Left forelimb (tissue), 1 donor: Measurements from ENCODE around the gene ADAMTSL1.

Experiments used
- DNase-seq: peaks from one replicate; pipeline ENCODE4 v3.0.0-alpha.2; 2018; ENCODE audit warnings: low spot score

ADAMTSL1 gene

GRCh38 chr9:18776836-18777820 is 303.2 kb downstream of the ADAMTSL1 start:
- no peak for DNase-seq

- DNase-seq, result no peak
Observed at GRCh38 chr9:18778147-18778546, 304.2 kb downstream of the ADAMTSL1 start.

GRCh38 chr9:18778846-18779245 is 304.9 kb downstream of the ADAMTSL1 start:
- DNase-seq, result no peak

DNA sequence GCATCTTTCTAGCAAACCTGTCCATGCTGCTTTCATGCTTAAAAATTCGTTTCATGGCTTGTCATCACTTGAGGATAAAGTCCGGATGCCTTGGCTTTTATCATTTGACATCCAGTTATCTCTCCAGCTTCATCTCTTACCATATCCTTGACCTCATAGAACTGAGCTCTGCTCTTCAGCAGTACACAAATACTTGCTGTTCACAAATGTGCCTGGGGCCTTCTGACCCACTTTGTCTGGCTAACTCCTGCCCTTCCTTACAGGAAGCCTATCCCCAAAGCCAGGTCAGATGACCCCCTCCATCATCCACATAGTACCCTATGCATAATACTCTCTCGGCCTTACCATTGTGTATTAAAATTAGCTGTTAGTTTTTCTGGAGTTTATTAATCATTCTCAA is 310.0 kb downstream of the ADAMTSL1 start:
- DNase-seq, result no peak

GRCh38 chr9:18785604-18786003 is 311.7 kb downstream of the ADAMTSL1 start:
- DNase-seq, result no peak

DNA sequence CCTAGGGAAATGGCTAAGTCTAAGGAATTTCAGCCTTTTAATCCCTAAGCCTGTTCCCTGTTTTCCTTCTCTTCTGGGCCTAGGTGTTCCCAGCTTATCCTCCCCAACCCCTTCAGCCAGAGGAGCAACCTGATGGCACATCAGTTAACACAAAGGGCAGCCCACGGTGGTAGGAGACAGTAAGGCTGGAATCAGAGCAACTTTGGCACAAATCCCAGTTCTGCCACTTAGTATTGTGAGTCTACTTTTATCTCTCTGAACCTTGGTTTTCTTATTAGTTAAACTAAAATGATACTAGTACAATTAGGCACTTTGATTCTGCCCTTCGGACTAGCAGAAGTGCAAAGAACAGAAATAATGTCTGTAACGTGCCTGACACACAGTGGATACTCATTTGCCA is 312.2 kb downstream of the ADAMTSL1 start:
- DNase-seq, result no peak

DNA sequence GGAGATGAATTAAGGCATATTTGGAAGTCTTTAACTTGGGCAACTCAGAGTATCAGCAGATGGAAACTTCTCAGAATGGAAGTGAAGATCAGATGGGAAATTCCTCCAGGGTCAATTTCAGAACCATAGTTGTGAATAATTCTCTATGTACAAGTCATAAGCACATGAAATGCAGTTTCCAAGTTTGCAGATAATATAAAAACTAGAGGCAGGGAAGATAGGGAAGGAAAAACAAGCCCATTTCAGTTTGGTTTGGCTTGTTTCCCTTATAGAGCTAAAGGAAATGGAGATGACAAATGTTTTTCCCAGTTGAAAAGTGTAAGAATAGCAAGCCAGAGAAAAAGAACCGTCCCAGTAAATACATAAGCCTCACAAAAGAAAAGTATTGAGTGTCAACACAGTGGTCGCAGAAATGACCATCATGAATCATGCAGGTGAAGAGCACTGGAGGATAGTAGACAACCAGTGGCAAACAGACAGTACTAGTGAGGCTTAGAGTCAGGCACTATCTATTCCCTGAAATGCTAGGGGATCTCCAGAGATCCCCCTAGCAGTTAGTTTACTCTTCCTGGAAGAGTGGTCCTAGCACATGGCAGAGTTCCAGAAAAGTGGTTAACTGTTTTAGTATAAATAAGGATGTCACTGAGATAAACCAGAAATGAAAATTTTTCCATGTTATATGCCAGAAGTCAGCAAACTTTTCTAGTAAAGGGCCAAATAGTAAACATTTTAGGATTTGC is 313.1 kb downstream of the ADAMTSL1 start:
- no peak for DNase-seq

DNA sequence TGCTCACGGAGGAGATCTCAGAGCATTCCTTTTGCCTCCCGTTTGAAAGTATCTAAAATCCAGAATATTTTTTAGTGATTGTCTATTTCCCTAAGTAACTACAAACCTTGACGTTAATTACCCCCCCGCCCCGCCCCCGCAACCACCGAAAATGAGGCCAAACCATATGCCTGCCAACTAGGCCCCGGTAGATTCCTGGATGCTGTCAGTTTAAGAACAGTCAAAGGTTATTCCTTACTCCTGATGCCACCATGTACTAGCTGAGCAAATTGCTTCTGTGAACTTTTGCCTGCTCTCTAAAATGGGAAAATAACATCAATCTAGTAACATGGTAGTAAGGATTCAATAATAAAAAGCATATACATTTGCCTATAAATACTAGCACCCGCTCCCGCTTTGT is 314.3 kb downstream of the ADAMTSL1 start:
- DNase-seq, result no peak

DNA sequence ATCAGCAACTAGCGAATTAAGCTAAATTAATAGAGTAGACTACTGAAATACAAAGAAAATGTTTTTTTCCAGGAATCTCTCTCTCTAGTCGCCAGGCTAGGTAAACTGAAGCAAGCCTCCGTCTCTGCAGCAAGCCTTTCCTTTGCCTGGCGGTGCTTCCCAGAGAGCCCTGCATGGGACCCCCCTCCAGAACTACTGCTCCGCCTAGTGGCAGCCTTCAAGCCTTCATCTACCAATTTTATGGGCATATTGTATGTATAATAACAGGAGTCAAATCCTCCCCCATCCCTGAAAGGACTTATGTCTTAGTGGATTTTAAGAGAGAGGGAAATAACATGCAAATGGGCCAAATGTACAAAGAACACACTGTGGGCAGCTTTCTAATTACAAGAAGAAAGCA is 317.1 kb downstream of the ADAMTSL1 start:
- DNase-seq, result no peak

DNA sequence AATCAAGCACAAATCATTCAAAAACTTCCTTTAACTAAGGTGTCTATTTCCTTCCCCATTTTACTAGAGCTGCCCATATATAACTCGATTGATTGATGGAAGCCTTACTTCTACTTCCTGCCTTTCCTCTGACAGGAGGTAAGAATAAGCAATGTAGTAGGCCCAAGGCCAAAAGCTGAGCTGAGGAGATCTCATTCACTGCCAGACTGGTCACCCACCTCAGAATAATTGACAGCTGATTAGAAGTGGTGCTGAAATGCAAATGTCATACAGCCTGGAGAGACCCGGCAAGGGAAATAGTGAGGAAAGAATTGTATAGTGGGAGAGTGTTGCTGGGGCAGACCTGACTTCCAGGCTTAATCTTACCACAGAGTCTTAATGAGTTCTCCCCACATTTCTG is 319.2 kb downstream of the ADAMTSL1 start:
- no peak for DNase-seq

- DNase-seq, result no peak
Observed at GRCh38 chr9:18795947-18796671, 322.2 kb downstream of the ADAMTSL1 start.

DNA sequence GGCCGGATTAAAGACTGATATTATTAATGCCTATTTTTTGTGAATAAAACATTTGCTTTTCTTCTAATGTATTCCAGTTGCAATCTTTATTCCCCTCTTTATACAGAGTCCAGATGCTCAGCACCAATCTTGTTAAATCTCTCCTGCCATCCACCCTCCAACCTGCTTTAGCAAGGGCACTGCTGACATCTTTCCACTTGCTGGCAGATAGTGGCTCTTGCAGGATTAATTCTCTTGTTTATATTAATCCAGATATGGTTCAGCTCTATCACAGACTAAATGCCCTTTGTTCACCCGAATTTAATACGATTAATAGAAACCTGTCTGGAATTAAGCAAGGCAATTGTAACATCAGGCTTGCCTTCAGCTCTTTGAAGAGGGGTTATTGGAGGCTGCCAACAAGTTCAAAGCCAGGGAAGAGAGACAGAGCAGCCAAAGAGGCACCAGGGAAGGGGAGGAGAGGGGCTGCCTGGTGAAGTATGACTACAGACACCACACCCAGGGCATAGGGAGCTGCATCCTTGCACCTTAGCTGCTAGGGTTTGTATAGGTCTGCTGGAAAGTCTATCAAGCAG is 322.8 kb downstream of the ADAMTSL1 start:
- no peak for DNase-seq

GRCh38 chr9:18798106-18798505 is 324.2 kb downstream of the ADAMTSL1 start:
- no peak for DNase-seq

GRCh38 chr9:18798508-18799290 is 324.7 kb downstream of the ADAMTSL1 start:
- no peak for DNase-seq

DNA sequence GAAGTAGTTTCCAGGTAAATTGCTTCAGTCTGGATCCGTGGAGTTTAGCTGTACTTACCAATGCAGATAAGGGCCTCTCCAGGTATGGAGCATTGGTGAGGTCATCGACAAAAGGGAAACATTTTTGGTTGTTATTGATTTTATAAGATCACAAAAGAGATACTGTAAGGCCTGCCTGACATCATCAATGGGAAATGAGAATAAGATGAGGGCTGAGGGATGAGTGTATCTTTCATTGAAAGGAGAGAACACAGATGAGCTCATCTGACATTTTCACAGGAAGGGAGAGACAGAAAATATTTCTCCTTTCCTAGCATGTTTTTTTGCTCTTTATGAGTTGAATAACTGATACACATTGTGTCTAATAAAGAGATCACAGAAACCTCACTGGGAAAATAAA is 325.5 kb downstream of the ADAMTSL1 start:
- DNase-seq, result no peak

GRCh38 chr9:18800579-18800978 is 326.6 kb downstream of the ADAMTSL1 start:
- DNase-seq, result no peak

DNA sequence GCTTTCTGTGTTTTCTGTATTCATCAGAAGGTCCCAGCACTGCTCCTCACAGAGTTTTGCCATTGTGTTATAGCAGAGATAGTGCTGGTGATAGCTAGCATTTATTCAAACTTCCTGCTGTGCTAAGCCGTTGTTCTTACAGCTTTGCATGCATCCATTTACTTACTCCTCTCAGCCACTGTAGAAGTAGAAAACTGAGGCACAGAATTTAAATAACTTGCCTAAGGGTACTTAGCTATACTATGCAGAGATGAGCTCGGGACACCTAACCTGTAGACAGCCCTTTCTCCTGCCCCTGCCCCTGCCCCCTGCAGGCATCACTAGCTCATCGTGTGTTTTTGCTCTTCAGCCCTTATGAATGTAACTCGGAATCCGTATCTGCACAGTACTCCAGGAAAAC is 331.4 kb downstream of the ADAMTSL1 start:
- DNase-seq, result no peak

DNA sequence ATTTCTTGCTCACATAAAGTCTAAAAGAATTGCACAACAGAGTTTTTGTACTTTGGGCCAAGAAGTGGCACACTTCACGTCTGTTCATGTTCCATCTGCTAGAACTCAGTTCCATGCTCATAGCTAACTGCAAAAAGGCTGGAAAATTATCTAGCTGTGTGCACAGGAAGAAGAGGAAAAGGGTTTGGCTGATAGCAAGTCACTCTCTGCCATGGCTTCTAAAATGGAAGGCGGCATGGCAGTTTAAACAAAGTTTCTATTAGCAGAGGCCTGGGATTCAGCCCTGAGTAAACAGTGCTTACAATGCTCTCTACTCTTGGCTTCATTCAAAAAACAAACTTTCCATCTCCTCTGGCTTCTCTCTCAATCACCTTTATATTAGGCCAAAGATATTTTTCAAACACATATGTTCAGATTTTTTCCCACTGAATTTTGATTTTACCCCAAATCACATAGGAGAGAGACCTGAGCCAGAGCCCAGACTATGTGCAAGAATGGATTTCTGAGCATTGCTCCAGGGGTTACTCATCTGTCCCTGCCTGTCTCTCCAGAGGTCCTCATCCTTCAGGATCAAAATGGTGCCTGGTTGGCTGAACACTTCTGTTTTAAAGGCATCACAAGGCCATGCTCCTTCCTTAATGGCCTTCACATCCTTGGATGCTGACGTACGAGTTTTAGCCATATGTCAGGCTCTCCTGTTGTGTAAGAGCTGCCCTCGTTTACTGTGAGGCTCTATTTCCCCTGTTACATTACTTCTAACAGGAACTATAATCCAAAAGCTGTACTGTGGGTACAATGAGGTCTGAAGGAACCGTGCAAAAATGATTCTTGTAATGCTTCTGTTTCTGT is 332.5 kb downstream of the ADAMTSL1 start:
- DNase-seq, result no peak

DNA sequence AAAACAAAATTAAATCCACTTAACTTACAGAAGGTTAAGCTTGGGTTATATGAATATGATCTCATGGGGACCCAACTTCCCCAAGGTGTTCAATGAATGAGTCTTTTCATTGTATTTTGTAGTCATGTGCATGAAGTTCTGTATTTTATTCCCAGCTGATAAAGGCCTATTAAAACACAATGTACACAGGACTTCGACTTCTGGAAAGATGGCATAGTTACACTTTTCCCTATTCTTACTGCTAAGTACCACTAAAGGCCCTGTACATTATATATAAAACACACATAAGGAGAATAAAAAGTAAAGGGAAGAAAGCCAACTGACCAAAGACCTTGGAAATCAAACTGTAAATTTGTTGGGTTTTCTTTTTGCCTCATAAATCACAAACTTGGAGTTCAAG is 336.6 kb downstream of the ADAMTSL1 start:
- DNase-seq, result no peak

DNA sequence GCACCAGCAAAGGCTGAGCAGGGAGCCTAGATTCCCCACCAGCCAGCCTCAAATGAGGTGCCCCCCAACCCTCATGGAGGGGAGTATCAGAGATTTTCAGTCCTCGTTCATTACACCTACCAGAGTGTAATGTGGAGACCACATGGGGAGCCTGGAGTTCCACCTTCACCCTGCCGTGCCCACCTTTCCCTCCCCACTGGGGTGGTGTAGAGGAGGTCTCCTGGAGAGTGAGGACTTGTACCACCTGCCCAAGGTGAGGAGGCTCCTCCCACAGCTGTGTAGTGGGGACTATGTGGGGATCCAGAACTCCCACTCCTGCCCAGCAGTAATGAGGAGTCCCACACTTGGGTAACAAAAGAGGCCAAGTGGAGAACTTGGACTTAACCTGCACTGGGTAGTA is 337.2 kb downstream of the ADAMTSL1 start:
- no peak for DNase-seq
